Measurements from ENCODE around the gene MTG2.

Gene MTG2

GRCh38 chr20:62229667-62230066 is 46.8 kb downstream of the MTG2 start:
- H3K4me3 ChIP-seq (ENCODE audit: low read depth, low read length), result no peak overlapping the region
- no peak for TF ChIP-seq CTCF (IDR thresholded peaks at IDR 0.05; ENCODE audit: low read depth, low read length)

- H3K4me3 ChIP-seq (ENCODE audit: low read depth, low read length), result no peak overlapping the region
- no peak for TF ChIP-seq CTCF (IDR thresholded peaks at IDR 0.05; ENCODE audit: low read depth, low read length)
These were observed 47.4 kb downstream of the MTG2 start for GRCh38 chr20:62230276-62230675.

GRCh38 chr20:62230696-62231095 is 47.9 kb downstream of the MTG2 start:
- H3K4me3 ChIP-seq (ENCODE audit: low read depth, low read length), result no peak overlapping the region
- no peak for TF ChIP-seq CTCF (IDR thresholded peaks at IDR 0.05; ENCODE audit: low read depth, low read length)

- no peak overlapping the region for H3K4me3 ChIP-seq (ENCODE audit: low read depth, low read length)
- TF ChIP-seq CTCF (IDR thresholded peaks at IDR 0.05; ENCODE audit: low read depth, low read length), result no peak
These were observed 48.5 kb downstream of the MTG2 start for GRCh38 chr20:62231292-62231691.

GRCh38 chr20:62232194-62232593 is 49.4 kb downstream of the MTG2 start:
- no peak for TF ChIP-seq CTCF (IDR thresholded peaks at IDR 0.05; ENCODE audit: low read depth, low read length)

GRCh38 chr20:62232770-62233645 is 50.2 kb downstream of the MTG2 start:
- no peak overlapping the region for H3K4me3 ChIP-seq (ENCODE audit: low read depth, low read length)
- no peak for TF ChIP-seq CTCF (IDR thresholded peaks at IDR 0.05; ENCODE audit: low read depth, low read length)

More at GRCh38 chr20:62232194-62232593, 49.4 kb downstream of the MTG2 start:
- no peak overlapping the region for H3K4me3 ChIP-seq (ENCODE audit: low read depth, low read length)

GRCh38 chr20:62233684-62234083 is 50.9 kb downstream of the MTG2 start:
- TF ChIP-seq CTCF (IDR thresholded peaks at IDR 0.05; ENCODE audit: low read depth, low read length), result no peak
- H3K4me3 ChIP-seq (ENCODE audit: low read depth, low read length), result no peak overlapping the region
